ENCODE data around the gene SYCP1. TPM values are rescaled to one million over a fixed set of nuclear protein-coding genes. Genes with fewer than 3 reads are reported as not detected.

SYCP1 gene
- total RNA-seq, 1 donor from 2014 or later: 0.17 TPM

DNA sequence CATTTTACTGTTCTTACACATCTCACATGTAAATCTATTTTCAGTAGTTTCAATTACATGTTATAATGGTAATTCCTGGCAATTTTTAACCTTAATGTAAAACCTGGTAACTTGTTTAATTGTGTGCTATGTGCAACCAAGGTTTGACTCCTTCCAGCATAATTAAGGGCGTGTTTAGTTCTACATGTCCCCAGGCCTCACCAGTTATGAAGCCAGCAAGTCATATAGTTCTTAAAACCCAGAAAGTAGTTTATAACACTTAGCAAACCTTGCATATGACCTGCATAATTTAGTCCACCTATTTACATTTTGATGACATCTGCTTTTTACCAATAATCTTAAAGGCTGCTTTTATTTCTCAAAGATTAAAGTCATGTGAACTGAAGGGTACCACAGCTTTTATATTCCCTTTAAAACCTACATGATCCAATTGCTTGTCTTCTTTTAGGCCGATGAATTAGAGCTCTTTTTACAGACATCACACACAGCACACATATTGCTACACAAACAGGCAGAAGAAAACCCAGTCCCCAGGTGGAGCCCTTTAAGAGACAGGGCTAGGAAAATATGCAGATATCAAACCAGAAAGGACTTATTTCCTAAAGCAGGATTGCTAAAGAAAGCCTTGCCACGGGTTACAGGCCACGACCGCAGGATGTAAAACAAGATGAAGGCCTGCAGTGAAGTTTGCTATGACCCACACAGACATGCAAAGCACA lies 23.2 kb upstream of the SYCP1 start:
- Histone ChIP-seq H3K36me3 (ENCODE audit: control insufficient read depth, insufficient read depth, low read length) (no peaks in the 10 kb centered on the region), H3K4me3 (ENCODE audit: low read depth, low read length) (no peak overlapping the region), H3K27me3 (ENCODE audit: control insufficient read depth, insufficient read depth, low read length) (no peaks in the 10 kb centered on the region)
- TF ChIP-seq, protein P1, sequence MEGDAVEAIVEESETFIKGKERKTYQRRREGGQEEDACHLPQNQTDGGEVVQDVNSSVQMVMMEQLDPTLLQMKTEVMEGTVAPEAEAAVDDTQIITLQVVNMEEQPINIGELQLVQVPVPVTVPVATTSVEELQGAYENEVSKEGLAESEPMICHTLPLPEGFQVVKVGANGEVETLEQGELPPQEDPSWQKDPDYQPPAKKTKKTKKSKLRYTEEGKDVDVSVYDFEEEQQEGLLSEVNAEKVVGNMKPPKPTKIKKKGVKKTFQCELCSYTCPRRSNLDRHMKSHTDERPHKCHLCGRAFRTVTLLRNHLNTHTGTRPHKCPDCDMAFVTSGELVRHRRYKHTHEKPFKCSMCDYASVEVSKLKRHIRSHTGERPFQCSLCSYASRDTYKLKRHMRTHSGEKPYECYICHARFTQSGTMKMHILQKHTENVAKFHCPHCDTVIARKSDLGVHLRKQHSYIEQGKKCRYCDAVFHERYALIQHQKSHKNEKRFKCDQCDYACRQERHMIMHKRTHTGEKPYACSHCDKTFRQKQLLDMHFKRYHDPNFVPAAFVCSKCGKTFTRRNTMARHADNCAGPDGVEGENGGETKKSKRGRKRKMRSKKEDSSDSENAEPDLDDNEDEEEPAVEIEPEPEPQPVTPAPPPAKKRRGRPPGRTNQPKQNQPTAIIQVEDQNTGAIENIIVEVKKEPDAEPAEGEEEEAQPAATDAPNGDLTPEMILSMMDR (IDR thresholded peaks at IDR 0.05; ENCODE audit: insufficient read depth, low read length, poor library complexity, severe bottlenecking): no peak
- DNase-seq (ENCODE audit: low read depth): no peak

DNA sequence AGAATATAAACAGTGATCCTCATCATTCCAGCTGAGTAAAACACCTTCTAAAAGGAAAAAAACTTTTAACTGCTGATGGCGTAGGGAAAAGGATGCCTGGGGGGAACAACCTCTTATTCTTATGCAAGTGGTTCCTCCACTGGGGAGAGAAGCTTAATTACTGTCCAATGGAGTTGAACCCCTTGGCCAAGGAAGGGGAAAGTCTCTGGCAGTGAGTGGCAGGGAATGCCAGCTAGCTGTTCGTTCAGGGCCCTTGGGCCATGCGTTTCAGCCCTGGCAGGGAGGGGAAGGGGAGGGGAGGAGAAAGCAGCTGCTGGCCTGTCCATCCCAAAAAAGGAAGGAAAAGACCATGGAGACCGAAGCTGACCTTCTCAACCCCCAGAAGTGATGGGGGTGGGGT lies 22.6 kb upstream of the SYCP1 start:
- TF ChIP-seq, protein P1 (IDR thresholded peaks at IDR 0.05; ENCODE audit: insufficient read depth, low read length, poor library complexity, severe bottlenecking): no peak
- no peaks in the 10 kb centered on the region for H3K36me3 ChIP-seq (ENCODE audit: control insufficient read depth, insufficient read depth, low read length)
- DNase-seq (ENCODE audit: low read depth): no peak
- H3K4me3 ChIP-seq (ENCODE audit: low read depth, low read length): no peak overlapping the region
- no peaks in the 10 kb centered on the region for H3K27me3 ChIP-seq (ENCODE audit: control insufficient read depth, insufficient read depth, low read length)

DNA sequence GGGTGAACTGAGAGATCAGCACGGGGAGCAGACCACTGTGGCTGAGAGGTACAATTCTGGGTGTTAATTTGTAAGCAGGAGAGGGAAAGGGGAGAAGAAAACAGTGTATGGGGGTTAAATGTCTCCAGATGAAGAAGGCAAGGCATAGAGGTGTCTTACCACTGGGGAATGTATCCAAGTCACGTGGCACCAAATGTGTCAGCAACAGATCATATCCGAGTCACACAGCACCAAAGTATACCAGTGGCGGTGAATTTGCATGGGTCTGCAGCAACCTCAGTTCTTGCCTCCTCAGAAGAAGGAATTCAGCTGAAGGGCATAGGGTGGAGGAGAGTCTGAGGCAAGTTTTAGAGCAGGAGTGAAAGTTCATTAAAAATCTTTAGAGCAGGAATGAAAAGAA lies 21.2 kb upstream of the SYCP1 start:
- TF ChIP-seq, protein P1 (IDR thresholded peaks at IDR 0.05; ENCODE audit: insufficient read depth, low read length, poor library complexity, severe bottlenecking): no peak
- Histone ChIP-seq H3K27me3 (ENCODE audit: control insufficient read depth, insufficient read depth, low read length) (no peaks in the 10 kb centered on the region), H3K4me3 (ENCODE audit: low read depth, low read length) (no peak overlapping the region), H3K36me3 (ENCODE audit: control insufficient read depth, insufficient read depth, low read length) (no peaks in the 10 kb centered on the region)
- DNase-seq (ENCODE audit: low read depth): no peak

DNA sequence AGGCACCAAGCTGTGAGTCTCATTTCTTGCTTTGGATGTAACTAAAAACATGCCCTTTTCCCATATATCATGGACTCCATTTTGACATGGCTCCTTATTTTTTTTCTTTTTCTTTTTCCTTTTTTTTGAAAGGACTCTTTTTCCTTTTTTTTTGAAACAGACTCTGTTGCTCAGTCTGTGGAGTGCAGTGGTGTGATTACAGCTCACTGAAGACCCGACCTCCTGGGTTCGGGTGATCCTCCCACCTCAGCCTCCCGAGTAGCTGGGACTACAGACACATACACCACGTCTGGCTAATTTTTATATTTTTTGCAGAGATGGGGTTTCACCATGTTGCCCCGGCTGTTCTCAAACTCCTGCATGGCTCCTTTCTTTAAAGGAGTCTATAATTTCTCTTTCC lies 10.4 kb upstream of the SYCP1 start:
- no peak for DNase-seq (ENCODE audit: low read depth)
- Histone ChIP-seq H3K4me3 (ENCODE audit: low read depth, low read length) (no peak overlapping the region), H3K36me3 (ENCODE audit: control insufficient read depth, insufficient read depth, low read length) (no peaks in the 10 kb centered on the region), H3K27me3 (ENCODE audit: control insufficient read depth, insufficient read depth, low read length) (no peaks in the 10 kb centered on the region)
- TF ChIP-seq, protein P1 (IDR thresholded peaks at IDR 0.05; ENCODE audit: insufficient read depth, low read length, poor library complexity, severe bottlenecking): no peak

DNA sequence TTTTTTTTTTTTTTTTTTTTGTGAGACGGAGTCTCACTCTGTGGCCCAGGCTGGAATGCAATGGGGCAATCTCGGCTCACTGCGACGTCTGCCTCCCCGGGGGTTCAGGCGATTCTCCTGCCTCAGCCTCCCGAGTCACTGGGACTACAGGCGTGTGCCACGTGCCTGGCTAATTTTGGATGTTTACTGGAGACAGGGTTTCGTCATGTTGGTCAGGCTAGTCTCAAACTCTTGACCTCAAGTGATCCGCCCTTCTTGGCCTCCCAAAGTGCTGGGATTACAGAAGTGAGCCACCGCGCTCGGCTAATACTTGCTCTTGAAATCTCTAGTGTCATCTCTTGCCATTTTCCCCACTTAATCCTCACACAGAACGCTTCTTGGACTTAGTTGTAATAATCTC lies 1.1 kb upstream of the SYCP1 start:
- no peaks in the 10 kb centered on the region for H3K36me3 ChIP-seq (ENCODE audit: control insufficient read depth, insufficient read depth, low read length)
- H3K27me3 ChIP-seq (ENCODE audit: control insufficient read depth, insufficient read depth, low read length): peaks cover 14% of the 10 kb centered on the region
- TF ChIP-seq, protein P1 (IDR thresholded peaks at IDR 0.05; ENCODE audit: insufficient read depth, low read length, poor library complexity, severe bottlenecking): no peak
- no peak for DNase-seq (ENCODE audit: low read depth)
- no peak overlapping the region for H3K4me3 ChIP-seq (ENCODE audit: low read depth, low read length)

DNA sequence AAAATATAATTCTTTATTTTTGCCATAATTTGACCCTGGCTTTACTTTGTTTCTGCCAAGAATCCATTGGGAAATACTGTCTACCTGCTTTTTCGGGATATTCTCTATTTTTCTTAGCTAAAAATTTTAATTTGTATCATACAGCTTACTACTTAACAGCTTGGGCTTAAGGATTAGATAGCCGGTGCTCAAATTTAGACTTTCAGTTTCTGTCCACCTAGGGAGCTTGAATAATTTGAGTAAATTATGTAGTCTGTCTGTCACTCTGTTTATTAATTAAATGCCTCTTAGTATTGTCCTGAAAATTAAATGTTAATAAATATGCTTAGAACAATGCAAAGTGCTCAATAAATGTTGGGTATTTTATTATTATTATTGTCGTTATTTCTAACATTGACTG lies 6.7 kb downstream of the SYCP1 start:
- H3K27me3 ChIP-seq (ENCODE audit: control insufficient read depth, insufficient read depth, low read length): no peaks in the 10 kb centered on the region
- H3K4me3 ChIP-seq (ENCODE audit: low read depth, low read length): no peak overlapping the region
- DNase-seq (ENCODE audit: low read depth): no peak
- TF ChIP-seq, protein P1 (IDR thresholded peaks at IDR 0.05; ENCODE audit: insufficient read depth, low read length, poor library complexity, severe bottlenecking): no peak
- no peaks in the 10 kb centered on the region for H3K36me3 ChIP-seq (ENCODE audit: control insufficient read depth, insufficient read depth, low read length)

Data from kidney epithelial cell (primary cell).